Stimulated activated CD8-positive, alpha-beta memory T cell treated with anti-CD3 and anti-CD28 coated beads, Interleukin-15, amount 100 ng/mL, for 24 hours (primary cell): ENCODE results near the gene ITGA8.
"Not testable (repeated sequence)": the region's sequence is repeated elsewhere in the genome, so short reads cannot be mapped to it uniquely, and the experiment has no call there.

Experiments used
- DNase-seq: peaks from one replicate; pipeline ENCODE4 v3.0.0-alpha.2; 2020; ENCODE audit warnings: low read depth

ITGA8 gene

GRCh38 chr10:15609246-15609645, 110.5 kb downstream of the ITGA8 start:
- DNase-seq = no peak

- no peak for DNase-seq
These were observed 113.3 kb downstream of the ITGA8 start for GRCh38 chr10:15606377-15606776.

- DNase-seq = no peak
These were observed 113.9 kb downstream of the ITGA8 start for GRCh38 chr10:15605740-15606369.

- DNase-seq = no peak
These were observed 116.2 kb downstream of the ITGA8 start for GRCh38 chr10:15603446-15604011.

- no peak for DNase-seq
These were observed 117.9 kb downstream of the ITGA8 start for GRCh38 chr10:15601819-15602218.

GRCh38 chr10:15595260-15595659, 124.5 kb downstream of the ITGA8 start:
- no peak for DNase-seq

GRCh38 chr10:15591937-15592336, 127.8 kb downstream of the ITGA8 start:
- no peak for DNase-seq

GRCh38 chr10:15591431-15591830, 128.3 kb downstream of the ITGA8 start:
- DNase-seq = no peak

- DNase-seq = no peak
These were observed 130.8 kb downstream of the ITGA8 start for GRCh38 chr10:15588635-15589508.

GRCh38 chr10:15588151-15588550, 131.6 kb downstream of the ITGA8 start:
- DNase-seq = no peak

GRCh38 chr10:15587271-15587670, 132.5 kb downstream of the ITGA8 start:
- no peak for DNase-seq

GRCh38 chr10:15585303-15585715, 134.4 kb downstream of the ITGA8 start:
- peak; percentile 8 for DNase-seq

GRCh38 chr10:15582972-15583371, 136.8 kb downstream of the ITGA8 start:
- not testable (repeated sequence) for DNase-seq

- DNase-seq = no peak
These were observed 140.1 kb downstream of the ITGA8 start for GRCh38 chr10:15579605-15580004.

GRCh38 chr10:15572531-15573045, 147.1 kb downstream of the ITGA8 start:
- no peak for DNase-seq

- no peak for DNase-seq
These were observed 148.1 kb downstream of the ITGA8 start for GRCh38 chr10:15571575-15571974.

GRCh38 chr10:15570738-15571339, 148.9 kb downstream of the ITGA8 start:
- DNase-seq = no peak

GRCh38 chr10:15567952-15568351, 151.8 kb downstream of the ITGA8 start:
- no peak for DNase-seq

- no peak for DNase-seq
These were observed 156.5 kb downstream of the ITGA8 start for GRCh38 chr10:15563246-15563645.

- DNase-seq = no peak
These were observed 157.1 kb downstream of the ITGA8 start for GRCh38 chr10:15562578-15562977.

- DNase-seq = no peak
These were observed 157.6 kb downstream of the ITGA8 start for GRCh38 chr10:15562116-15562515.

- DNase-seq = no peak
These were observed 161.6 kb downstream of the ITGA8 start for GRCh38 chr10:15558136-15558535.
